Activated CD4-positive, alpha-beta T cell treated with anti-CD3 and anti-CD28 coated beads for 1 hour (primary cell): ENCODE data around the gene SEMA3F.

Experiments
- DNase-seq: peaks from one replicate; pipeline ENCODE4 v3.0.0-alpha.2; 2020

Gene SEMA3F

GRCh38 chr3:50133283-50133615 is 21.9 kb upstream of the SEMA3F start:
- DNase-seq: no peak

- DNase-seq: no peak
Observed at GRCh38 chr3:50134367-50134766, 20.8 kb upstream of the SEMA3F start.

GRCh38 chr3:50135964-50136363 is 19.2 kb upstream of the SEMA3F start:
- DNase-seq: no peak

- DNase-seq: no peak
Observed at GRCh38 chr3:50136714-50137405, 18.3 kb upstream of the SEMA3F start.

- DNase-seq: no peak
Observed at GRCh38 chr3:50137531-50137930, 17.6 kb upstream of the SEMA3F start.

GRCh38 chr3:50138266-50139200 is 16.6 kb upstream of the SEMA3F start:
- no peak for DNase-seq

- no peak for DNase-seq
Observed at GRCh38 chr3:50139308-50139707, 15.8 kb upstream of the SEMA3F start.

- DNase-seq: no peak
Observed at GRCh38 chr3:50139718-50140423, 15.3 kb upstream of the SEMA3F start.

- DNase-seq: no peak
Observed at GRCh38 chr3:50140990-50141389, 14.1 kb upstream of the SEMA3F start.

GRCh38 chr3:50146316-50146901 is 8.7 kb upstream of the SEMA3F start:
- no peak for DNase-seq

- no peak for DNase-seq
Observed at GRCh38 chr3:50147016-50147415, 8.1 kb upstream of the SEMA3F start.

GRCh38 chr3:50147447-50147846 is 7.7 kb upstream of the SEMA3F start:
- no peak for DNase-seq

- DNase-seq: no peak
Observed at GRCh38 chr3:50147861-50148260, 7.3 kb upstream of the SEMA3F start.

- DNase-seq: no peak
Observed at GRCh38 chr3:50150404-50150750, 4.7 kb upstream of the SEMA3F start.

- DNase-seq: no peak
Observed at GRCh38 chr3:50150863-50151686, 4.0 kb upstream of the SEMA3F start.

GRCh38 chr3:50151728-50152127 is 3.4 kb upstream of the SEMA3F start:
- DNase-seq: no peak

- DNase-seq: no peak
Observed at GRCh38 chr3:50153782-50154475, 1.2 kb upstream of the SEMA3F start.

GRCh38 chr3:50154476-50154839 is 666 bp upstream of the SEMA3F start:
- no peak for DNase-seq

- DNase-seq: no peak
Observed at GRCh38 chr3:50155491-50155878, 361 bp downstream of the SEMA3F start.

- DNase-seq: no peak
Observed at GRCh38 chr3:50155891-50156290, 767 bp downstream of the SEMA3F start.

GRCh38 chr3:50156549-50157493 is 1.7 kb downstream of the SEMA3F start:
- DNase-seq: no peak
